Measurements from ENCODE around the gene ADCY3. TPM values are rescaled to one million over a fixed set of nuclear protein-coding genes. Genes with fewer than 3 reads are reported as not detected.
A peak's percentile ranks its signal among the peaks of the same experiment; 100 is the strongest.

ADCY3 gene
- total and polyA plus RNA-seq, 2 of the 13 experiments (the other 11 are each of a cell fraction or from before 2014, with no cell fraction given): 0.11 to 0.61 TPM

DNA sequence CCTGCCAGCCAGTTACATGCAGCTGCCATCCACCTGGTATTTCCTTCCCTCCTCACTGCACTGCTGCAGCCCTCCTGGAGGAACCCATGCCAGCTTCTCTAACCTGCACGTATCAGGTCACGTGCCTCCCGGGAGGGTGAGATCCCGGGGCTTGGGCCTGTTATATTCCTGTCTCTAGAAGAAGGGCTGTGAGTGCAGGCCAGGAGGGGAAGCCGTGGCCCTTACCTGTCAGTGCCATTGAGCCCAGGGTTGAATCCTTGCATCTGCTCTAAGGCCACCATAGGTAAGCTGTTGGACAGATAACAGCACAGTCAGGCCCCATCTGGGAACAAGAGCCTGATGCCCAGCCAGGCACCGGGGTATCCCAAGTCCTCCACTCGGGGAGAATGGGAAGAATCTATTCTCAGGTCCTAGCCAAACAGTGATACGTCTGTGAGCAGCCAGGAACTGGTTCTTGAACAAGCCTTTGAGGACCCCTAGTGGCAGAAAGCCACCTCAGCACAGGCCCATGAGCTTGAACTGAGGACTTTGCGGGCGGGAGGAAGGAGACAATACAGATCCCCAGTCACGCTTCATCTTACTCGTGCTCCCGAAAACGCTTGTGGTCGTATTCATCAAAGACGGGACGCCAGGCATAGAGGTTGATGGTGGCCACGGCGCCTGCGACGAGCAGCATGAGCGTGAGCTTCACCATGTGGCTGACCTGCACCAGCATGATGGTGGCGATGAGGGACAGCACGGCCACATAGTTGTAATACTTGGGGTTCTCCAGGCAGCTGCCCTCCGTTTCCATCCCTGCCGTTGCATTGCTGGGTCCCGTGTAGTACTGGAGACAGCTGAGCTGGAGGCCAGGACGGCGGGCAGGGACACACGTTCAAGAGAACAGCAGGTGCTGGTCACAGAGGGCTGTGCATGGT is 92.5 kb downstream of the ADCY3 start (continued):
- TF ChIP-seq, protein P1, sequence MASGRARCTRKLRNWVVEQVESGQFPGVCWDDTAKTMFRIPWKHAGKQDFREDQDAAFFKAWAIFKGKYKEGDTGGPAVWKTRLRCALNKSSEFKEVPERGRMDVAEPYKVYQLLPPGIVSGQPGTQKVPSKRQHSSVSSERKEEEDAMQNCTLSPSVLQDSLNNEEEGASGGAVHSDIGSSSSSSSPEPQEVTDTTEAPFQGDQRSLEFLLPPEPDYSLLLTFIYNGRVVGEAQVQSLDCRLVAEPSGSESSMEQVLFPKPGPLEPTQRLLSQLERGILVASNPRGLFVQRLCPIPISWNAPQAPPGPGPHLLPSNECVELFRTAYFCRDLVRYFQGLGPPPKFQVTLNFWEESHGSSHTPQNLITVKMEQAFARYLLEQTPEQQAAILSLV (CRISPR knock-in tag; IDR thresholded peaks at IDR 0.05; ENCODE audit: borderline replicate concordance): no peak
- TF ChIP-seq, protein P2, sequence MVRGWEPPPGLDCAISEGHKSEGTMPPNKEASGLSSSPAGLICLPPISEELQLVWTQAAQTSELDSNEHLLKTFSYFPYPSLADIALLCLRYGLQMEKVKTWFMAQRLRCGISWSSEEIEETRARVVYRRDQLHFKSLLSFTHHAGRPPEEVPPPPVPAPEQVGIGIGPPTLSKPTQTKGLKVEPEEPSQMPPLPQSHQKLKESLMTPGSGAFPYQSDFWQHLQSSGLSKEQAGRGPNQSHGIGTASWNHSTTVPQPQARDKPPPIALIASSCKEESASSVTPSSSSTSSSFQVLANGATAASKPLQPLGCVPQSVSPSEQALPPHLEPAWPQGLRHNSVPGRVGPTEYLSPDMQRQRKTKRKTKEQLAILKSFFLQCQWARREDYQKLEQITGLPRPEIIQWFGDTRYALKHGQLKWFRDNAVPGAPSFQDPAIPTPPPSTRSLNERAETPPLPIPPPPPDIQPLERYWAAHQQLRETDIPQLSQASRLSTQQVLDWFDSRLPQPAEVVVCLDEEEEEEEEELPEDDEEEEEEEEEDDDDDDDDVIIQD (CRISPR knock-in tag; IDR thresholded peaks at IDR 0.05; ENCODE audit: low read depth): no peak; the same call in 1 of the 2 replicates
- no peak for TF ChIP-seq ZNF121 (CRISPR knock-in tag; IDR thresholded peaks at IDR 0.05)
- no peak for TF ChIP-seq TBP (CRISPR knock-in tag; IDR thresholded peaks at IDR 0.05)
- no peak for TF ChIP-seq PAX8 (CRISPR knock-in tag; IDR thresholded peaks at IDR 0.05; ENCODE audit: borderline replicate concordance)
- TF ChIP-seq THAP11 (CRISPR knock-in tag; IDR thresholded peaks at IDR 0.05): peak; percentile 58; the same call in 1 of the 2 replicates
- TF ChIP-seq, protein P3, sequence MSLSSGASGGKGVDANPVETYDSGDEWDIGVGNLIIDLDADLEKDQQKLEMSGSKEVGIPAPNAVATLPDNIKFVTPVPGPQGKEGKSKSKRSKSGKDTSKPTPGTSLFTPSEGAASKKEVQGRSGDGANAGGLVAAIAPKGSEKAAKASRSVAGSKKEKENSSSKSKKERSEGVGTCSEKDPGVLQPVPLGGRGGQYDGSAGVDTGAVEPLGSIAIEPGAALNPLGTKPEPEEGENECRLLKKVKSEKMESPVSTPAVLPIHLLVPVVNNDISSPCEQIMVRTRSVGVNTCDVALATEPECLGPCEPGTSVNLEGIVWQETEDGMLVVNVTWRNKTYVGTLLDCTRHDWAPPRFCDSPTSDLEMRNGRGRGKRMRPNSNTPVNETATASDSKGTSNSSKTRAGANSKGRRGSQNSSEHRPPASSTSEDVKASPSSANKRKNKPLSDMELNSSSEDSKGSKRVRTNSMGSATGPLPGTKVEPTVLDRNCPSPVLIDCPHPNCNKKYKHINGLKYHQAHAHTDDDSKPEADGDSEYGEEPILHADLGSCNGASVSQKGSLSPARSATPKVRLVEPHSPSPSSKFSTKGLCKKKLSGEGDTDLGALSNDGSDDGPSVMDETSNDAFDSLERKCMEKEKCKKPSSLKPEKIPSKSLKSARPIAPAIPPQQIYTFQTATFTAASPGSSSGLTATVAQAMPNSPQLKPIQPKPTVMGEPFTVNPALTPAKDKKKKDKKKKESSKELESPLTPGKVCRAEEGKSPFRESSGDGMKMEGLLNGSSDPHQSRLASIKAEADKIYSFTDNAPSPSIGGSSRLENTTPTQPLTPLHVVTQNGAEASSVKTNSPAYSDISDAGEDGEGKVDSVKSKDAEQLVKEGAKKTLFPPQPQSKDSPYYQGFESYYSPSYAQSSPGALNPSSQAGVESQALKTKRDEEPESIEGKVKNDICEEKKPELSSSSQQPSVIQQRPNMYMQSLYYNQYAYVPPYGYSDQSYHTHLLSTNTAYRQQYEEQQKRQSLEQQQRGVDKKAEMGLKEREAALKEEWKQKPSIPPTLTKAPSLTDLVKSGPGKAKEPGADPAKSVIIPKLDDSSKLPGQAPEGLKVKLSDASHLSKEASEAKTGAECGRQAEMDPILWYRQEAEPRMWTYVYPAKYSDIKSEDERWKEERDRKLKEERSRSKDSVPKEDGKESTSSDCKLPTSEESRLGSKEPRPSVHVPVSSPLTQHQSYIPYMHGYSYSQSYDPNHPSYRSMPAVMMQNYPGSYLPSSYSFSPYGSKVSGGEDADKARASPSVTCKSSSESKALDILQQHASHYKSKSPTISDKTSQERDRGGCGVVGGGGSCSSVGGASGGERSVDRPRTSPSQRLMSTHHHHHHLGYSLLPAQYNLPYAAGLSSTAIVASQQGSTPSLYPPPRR (CRISPR knock-in tag; IDR thresholded peaks at IDR 0.05; ENCODE audit: borderline replicate concordance): no peak
- peak in 1 of 2 experiments; percentile 16; a peak in 1 of 4 replicates for TF ChIP-seq MAFK (conservative IDR thresholded peaks at IDR 0.05 in 1 of 2, IDR thresholded peaks at IDR 0.05 in 1 of 2; ENCODE audit: low read length in 2 of 2)
- TF ChIP-seq EED (CRISPR knock-in tag; IDR thresholded peaks at IDR 0.05): peak; percentile 17; the same call in 1 of the 2 replicates
- TF ChIP-seq SIN3A (IDR thresholded peaks at IDR 0.05; ENCODE audit: borderline replicate concordance, low read depth, low read length): no peak
- TF ChIP-seq ZNF572 (CRISPR knock-in tag; IDR thresholded peaks at IDR 0.05): no peak; the same call in 1 of the 2 replicates
- no peak for TF ChIP-seq ZNF672 (CRISPR knock-in tag; IDR thresholded peaks at IDR 0.05)
- no peak for TF ChIP-seq HNRNPLL (IDR thresholded peaks at IDR 0.05; ENCODE audit: low read depth, low read length, poor library complexity, severe bottlenecking)
- TF ChIP-seq JUN (CRISPR knock-in tag; IDR thresholded peaks at IDR 0.05): no peak
- TF ChIP-seq ZNF230 (CRISPR knock-in tag; IDR thresholded peaks at IDR 0.05): peak; percentile 65; the same call in 1 of the 2 replicates
- TF ChIP-seq, protein P4, sequence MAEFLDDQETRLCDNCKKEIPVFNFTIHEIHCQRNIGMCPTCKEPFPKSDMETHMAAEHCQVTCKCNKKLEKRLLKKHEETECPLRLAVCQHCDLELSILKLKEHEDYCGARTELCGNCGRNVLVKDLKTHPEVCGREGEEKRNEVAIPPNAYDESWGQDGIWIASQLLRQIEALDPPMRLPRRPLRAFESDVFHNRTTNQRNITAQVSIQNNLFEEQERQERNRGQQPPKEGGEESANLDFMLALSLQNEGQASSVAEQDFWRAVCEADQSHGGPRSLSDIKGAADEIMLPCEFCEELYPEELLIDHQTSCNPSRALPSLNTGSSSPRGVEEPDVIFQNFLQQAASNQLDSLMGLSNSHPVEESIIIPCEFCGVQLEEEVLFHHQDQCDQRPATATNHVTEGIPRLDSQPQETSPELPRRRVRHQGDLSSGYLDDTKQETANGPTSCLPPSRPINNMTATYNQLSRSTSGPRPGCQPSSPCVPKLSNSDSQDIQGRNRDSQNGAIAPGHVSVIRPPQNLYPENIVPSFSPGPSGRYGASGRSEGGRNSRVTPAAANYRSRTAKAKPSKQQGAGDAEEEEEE (CRISPR knock-in tag; IDR thresholded peaks at IDR 0.05; ENCODE audit: borderline replicate concordance): no peak
- 0 out of 2 replicates have a peak, but pooled peaks have one; percentile 77 for TF ChIP-seq ZFP90 (CRISPR knock-in tag; IDR thresholded peaks at IDR 0.05; ENCODE audit: borderline replicate concordance)
- TF ChIP-seq, protein P5, sequence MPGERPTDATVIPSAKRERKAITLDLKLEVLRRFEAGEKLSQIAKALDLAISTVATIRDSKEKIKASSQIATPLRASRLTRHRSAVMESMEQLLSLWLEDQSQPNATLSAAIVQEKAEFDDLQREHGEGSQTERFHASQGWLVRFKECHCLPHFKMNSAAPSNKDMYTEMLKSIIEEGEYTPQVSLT (CRISPR knock-in tag; IDR thresholded peaks at IDR 0.05; ENCODE audit: borderline replicate concordance, low read depth): no peak

Measured in HepG2 (cell line).